HepG2 (cell line): ENCODE results near the gene HYAL1. TPM values are rescaled to one million over a fixed set of nuclear protein-coding genes. Genes with fewer than 3 reads are reported as not detected.

Experiments
- AKAP8 ChIP-seq: sonication (generic); formaldehyde crosslinking; IDR thresholded peaks from 2 replicates; pipeline ENCODE4 v1.5.1; 2020; ENCODE audit warnings: mild to moderate bottlenecking, missing genetic modification reagents
- CTCF ChIP-seq: sonication (generic); formaldehyde crosslinking; IDR thresholded peaks from 2 replicates; pipeline ENCODE4 v1.5.0; 2020; ENCODE audit warnings: mild to moderate bottlenecking, missing genetic modification reagents, moderate library complexity
- FOSL2 ChIP-seq: sonication (generic); formaldehyde crosslinking; IDR thresholded peaks from 2 replicates; pipeline ENCODE4 v1.4.0; 2020; ENCODE audit warnings: missing genetic modification reagents
- HNF4A ChIP-seq: sonication (generic); formaldehyde crosslinking; IDR thresholded peaks from 2 replicates; pipeline ENCODE4 v1.4.0; 2020; ENCODE audit warnings: missing genetic modification reagents
- MAFK ChIP-seq, 2 experiments: IDR thresholded peaks in 1 of 2; conservative IDR thresholded peaks in 1 of 2; 2 replicates each; pipeline ENCODE4 v1.6.1; 2011; ENCODE audit warnings: improper control_type of control experiment in 2 of 2, low read length in 2 of 2
- MYC ChIP-seq: sonication (generic); formaldehyde crosslinking; IDR thresholded peaks from 2 replicates; pipeline ENCODE4 v1.9.0; 2021; ENCODE audit warnings: missing genetic modification reagents, borderline replicate concordance
- SSRP1 ChIP-seq: IDR thresholded peaks from 2 replicates; pipeline ENCODE4 v1.6.1; 2016; ENCODE audit warnings: control low read depth
- TRIM24 ChIP-seq: sonication (generic); formaldehyde crosslinking; IDR thresholded peaks from 2 replicates; pipeline ENCODE4 v1.8.0; 2022; ENCODE audit warnings: mild to moderate bottlenecking, missing genetic modification reagents
- ZBTB3 ChIP-seq: sonication (generic); formaldehyde crosslinking; IDR thresholded peaks from 2 replicates; pipeline ENCODE4 v1.4.0; 2020; ENCODE audit warnings: low read depth, mild to moderate bottlenecking, moderate library complexity, missing genetic modification reagents, borderline replicate concordance
- ZBTB4 ChIP-seq: sonication (generic); formaldehyde crosslinking; IDR thresholded peaks from 2 replicates; pipeline ENCODE4 v1.4.0; 2020; ENCODE audit warnings: missing genetic modification reagents, mild to moderate bottlenecking, borderline replicate concordance
- ZNF136 ChIP-seq: sonication (generic); formaldehyde crosslinking; IDR thresholded peaks from 2 replicates; pipeline ENCODE4 v1.8.1; 2022; ENCODE audit warnings: low read depth, mild to moderate bottlenecking, moderate library complexity, missing genetic modification reagents
- ZNF17 ChIP-seq: sonication (generic); formaldehyde crosslinking; IDR thresholded peaks from 2 replicates; pipeline ENCODE4 v1.5.0; 2020; ENCODE audit warnings: mild to moderate bottlenecking, missing genetic modification reagents
- ZNF207 ChIP-seq: fragments of 450-650 bp; IDR thresholded peaks from 2 replicates; pipeline ENCODE4 v1.6.1; 2016; ENCODE audit warnings: antibody characterized with exemption, borderline replicate concordance
- ZNF407 ChIP-seq: sonication (generic); formaldehyde crosslinking; IDR thresholded peaks from one replicate; pipeline ENCODE4 v1.5.1; 2020; ENCODE audit warnings: mild to moderate bottlenecking, missing genetic modification reagents; ENCODE audit errors: not compliant biosample characterization
- ZNF441 ChIP-seq: sonication (generic); formaldehyde crosslinking; IDR thresholded peaks from 2 replicates; pipeline ENCODE4 v1.7.0; 2021; ENCODE audit warnings: missing genetic modification reagents, borderline replicate concordance
- polyA plus RNA-seq, 8 experiments: library from polyadenylated mRNA; depleted of rRNA in 3 of 8; stranded (reverse) in 7 of 8; unstranded in 1 of 8; fragments of >200 nt; fragmentation: Illumina TruSeq in 4 of 8; extraction: Trizol in 4 of 8; gene quantifications; 2 replicates each; pipeline versions ENCODE4 v1.2.1 to v1.2.3, GENCODE V29; 2011 to 2016; ENCODE audit warnings: low read depth in 4 of 8, missing spikeins in 1 of 8, mixed read lengths in 1 of 8; ENCODE audit not compliant: insufficient read depth in 1 of 8
- total RNA-seq, 5 experiments: library from RNA; depleted of rRNA; stranded (reverse); fragments of >200 nt; fragmentation: Illumina TruSeq; extraction: Trizol; gene quantifications; 2 replicates each; pipeline ENCODE4 v1.2.3, GENCODE V29; 2016; ENCODE audit warnings: low read depth in 1 of 5

HYAL1 gene
- total and polyA plus RNA-seq, 2 of the 13 experiments (the other 11 are each of a cell fraction or from before 2014, with no cell fraction given): 76.5 to 193 TPM

- TF ChIP-seq ZBTB4: no peak
- peak; percentile 78; the same call in 1 of the 2 replicates for TF ChIP-seq AKAP8 (CRISPR knock-in tag)
- TF ChIP-seq ZNF207: no peak
- TF ChIP-seq ZNF407: no peak
- TF ChIP-seq MYC (CRISPR knock-in tag): peak; percentile 76; the same call in 1 of the 2 replicates
- TF ChIP-seq CTCF (CRISPR knock-in tag): peak; percentile 53
- no peak for TF ChIP-seq MAFK (conservative IDR thresholded peaks at IDR 0.05 in 1 of 2, IDR thresholded peaks at IDR 0.05 in 1 of 2; ENCODE audit: low read length in 2 of 2)
- 0 out of 2 replicates have a peak, but pooled peaks have one; percentile 32 for TF ChIP-seq ZNF136
- no peak for TF ChIP-seq ZNF17 (CRISPR knock-in tag)
- no peak for TF ChIP-seq HNF4A (CRISPR knock-in tag)
- peak; percentile 10; the same call in 1 of the 2 replicates for TF ChIP-seq FOSL2
- TF ChIP-seq ZBTB3 (CRISPR knock-in tag): no peak
- TF ChIP-seq ZNF441 (CRISPR knock-in tag): no peak
- TF ChIP-seq SSRP1: peak; percentile 70; the same call in 1 of the 2 replicates
- TF ChIP-seq TRIM24: no peak
Measured at GRCh38 chr3:50292159-50293078, 11.0 kb downstream of the HYAL1 start, which contains the start of gene IFRD2 (continued).
